Coronary artery (tissue), 2 donors: Measurements from ENCODE around the gene B4GALT4.

ENCODE experiments used
- DNase-seq: peaks from one replicate; pipeline ENCODE4 v3.0.0-alpha.2; 2017; ENCODE audit warnings: low spot score
- H3K27ac ChIP-seq, 2 donors: fragments of 200-600 bp; sonication (generic); one replicate each; pipeline ENCODE4 v1.5.1; 2016 to 2019
- H3K4me3 ChIP-seq: fragments of 200-600 bp; sonication (generic); 2 replicates; pipeline ENCODE4 v1.5.1; 2016; ENCODE audit warnings: mild to moderate bottlenecking, moderate library complexity
- CTCF ChIP-seq: fragments of 200-600 bp; sonication (generic); IDR thresholded peaks from one replicate; pipeline ENCODE4 v1.5.1; 2019; ENCODE audit warnings: antibody characterized with exemption

B4GALT4 gene

DNA sequence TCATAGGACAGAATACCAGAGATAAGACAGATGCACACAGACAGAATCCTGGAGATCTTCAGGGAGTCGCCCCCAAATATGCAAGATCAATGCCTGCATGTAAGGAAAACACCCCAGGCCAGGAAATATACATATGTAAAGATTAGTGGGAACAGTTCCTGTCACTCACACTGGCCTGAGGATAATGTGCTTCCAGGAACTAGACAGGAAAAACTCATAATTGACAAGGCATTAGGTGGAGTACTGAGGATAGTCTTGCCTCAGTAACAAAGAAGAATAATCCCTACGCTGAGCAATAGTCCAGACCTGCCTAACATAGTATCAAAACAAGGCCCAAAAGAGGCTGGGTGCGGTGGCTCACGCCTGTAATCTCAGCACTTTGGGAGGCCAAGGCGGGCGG is 20.4 kb upstream of the B4GALT4 start:
- TF ChIP-seq CTCF: no peak

DNA sequence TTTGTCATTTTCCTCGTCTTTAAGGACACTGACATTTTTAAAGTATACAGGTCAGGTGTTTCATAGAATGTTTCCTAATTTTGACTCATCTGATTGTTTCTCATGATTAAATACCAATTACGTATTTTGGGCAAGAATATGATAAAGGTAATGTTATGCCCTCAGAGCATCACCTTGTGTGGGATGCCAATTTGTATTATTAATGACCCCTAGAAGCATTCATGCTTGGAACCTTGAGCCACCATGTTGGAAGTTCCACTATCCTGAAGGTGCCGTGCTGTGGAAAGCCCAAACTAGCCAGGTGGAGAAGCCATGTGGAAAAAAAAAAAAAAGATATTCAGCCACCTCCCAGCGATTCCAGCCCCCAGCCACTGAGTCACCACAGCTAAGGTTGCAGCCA is 19.1 kb upstream of the B4GALT4 start:
- TF ChIP-seq CTCF: no peak
- no peak for DNase-seq
- H3K4me3 ChIP-seq: no peak overlapping the region
- no peak overlapping the region for H3K27ac ChIP-seq

More for the DNA sequence above, 20.4 kb upstream of the B4GALT4 start:
- no peak for DNase-seq
- no peak overlapping the region for H3K4me3 ChIP-seq
- H3K27ac ChIP-seq: no peak overlapping the region

GRCh38 chr3:119258915-119259314 is 18.2 kb upstream of the B4GALT4 start:
- DNase-seq: no peak
- no peak overlapping the region for H3K27ac ChIP-seq

DNA sequence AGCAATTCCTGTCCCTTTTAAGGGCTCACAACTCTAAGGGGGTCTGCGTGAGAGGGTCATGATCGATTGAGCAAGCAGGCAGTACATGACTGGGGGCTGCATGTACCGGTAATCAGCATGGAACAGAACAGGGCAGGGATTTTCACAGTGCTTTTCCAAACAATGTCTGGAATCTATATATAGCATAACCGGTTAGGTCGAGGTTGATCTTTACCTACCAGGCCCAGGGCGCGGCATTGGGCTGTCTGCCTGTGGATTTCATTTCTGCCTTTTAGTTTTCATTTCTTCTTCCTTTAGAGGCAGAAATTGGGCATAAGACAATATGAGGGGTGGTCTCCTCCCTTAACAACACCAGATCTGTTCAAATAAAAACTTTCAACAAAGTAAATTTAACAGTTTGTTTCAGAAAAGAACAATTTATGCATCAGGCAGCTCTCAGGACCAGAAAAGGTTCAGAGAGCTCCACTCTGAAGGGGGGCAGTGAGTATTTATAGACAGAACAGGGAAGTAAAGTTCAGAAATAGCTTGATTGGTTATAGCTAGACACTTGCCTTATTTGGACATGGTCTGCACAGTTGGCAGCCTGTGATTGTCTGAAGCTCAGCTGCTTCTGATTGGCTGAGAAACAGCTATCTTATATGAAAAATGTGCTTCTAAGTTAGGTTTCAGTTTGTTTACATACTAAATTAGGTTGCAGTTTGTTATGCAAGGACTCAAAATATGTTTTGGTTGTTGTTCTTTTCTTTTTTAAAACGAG is 17.2 kb upstream of the B4GALT4 start:
- Histone ChIP-seq H3K27ac (no peak overlapping the region), H3K4me3 (no peak overlapping the region)
- no peak for TF ChIP-seq CTCF
- DNase-seq: no peak

More at GRCh38 chr3:119258915-119259314, 18.2 kb upstream of the B4GALT4 start:
- TF ChIP-seq CTCF: no peak
- H3K4me3 ChIP-seq: no peak overlapping the region

DNA sequence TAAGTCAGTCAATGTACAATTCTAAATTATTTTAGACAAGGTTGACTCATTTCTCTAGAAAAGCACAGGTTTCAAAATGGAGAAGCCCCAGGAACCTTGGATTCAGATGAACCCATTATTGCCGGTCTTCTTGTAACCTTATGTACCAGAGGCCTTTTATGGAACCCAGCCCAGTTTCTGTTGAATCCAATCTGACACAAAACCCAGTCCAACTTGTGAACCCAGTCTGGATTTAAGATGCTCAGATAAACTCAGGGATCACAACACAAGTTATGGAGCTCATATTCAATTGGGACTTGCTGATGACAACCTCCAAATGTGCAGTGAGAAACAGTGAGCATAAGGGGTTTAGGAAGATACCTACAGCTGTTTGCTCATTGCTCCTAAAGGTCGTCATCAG is 16.4 kb upstream of the B4GALT4 start:
- no peak overlapping the region for H3K4me3 ChIP-seq
- no peak for TF ChIP-seq CTCF
- no peak overlapping the region for H3K27ac ChIP-seq
- no peak for DNase-seq

- Histone ChIP-seq H3K27ac (no peak overlapping the region), H3K4me3 (no peak overlapping the region)
- DNase-seq: no peak
- TF ChIP-seq CTCF: no peak
Measured at GRCh38 chr3:119255214-119255613, 14.5 kb upstream of the B4GALT4 start.

DNA sequence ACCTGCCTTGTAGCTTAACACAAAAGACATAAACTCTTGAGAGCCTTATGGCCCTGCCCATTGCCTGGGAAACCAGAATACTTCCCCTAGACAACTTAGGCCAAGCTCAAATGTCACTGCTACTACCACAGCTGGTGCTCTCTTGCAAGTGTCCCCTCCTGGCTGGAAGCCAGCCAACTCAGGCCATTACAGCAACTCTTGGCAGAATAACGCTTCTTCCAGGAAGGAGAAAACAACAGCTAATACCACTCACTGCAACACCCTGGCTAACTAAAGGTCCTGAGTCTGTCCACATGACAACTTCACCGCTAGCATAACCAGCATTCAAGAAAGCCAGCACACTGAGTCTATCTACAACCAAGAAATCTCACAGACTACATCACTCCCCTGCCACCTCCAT is 5.1 kb upstream of the B4GALT4 start:
- TF ChIP-seq CTCF: no peak
- Histone ChIP-seq H3K4me3 (no peak overlapping the region), H3K27ac (no peak overlapping the region)
- no peak for DNase-seq
